Femur (tissue), 1 donor: ENCODE data around the gene SUPT16H.
"Not testable (repeated sequence)": the region's sequence is repeated elsewhere in the genome, so short reads cannot be mapped to it uniquely, and the experiment has no call there.

Experiments
- DNase-seq: peaks from one replicate; pipeline ENCODE4 v3.0.0-alpha.2; 2017

Gene SUPT16H

DNA sequence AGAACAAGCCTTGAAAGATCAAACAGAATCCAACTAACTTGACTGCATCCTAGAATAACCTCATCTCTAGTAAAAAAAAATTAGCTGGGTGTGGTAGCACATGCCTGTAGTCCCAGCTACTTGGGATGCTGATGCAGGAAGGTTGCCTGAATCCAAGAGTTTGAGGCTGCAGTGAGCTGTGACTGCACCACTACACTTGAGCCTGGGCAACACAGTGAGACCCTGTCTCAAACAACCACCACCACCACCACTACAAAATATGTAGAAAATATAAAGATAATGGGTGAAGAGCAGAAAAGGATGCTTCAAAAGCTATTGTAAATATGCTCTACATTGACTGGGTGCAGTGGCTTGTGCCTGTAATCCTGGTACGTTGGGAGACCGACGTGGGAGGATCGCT is 27.3 kb downstream of the SUPT16H start:
- DNase-seq = no peak

DNA sequence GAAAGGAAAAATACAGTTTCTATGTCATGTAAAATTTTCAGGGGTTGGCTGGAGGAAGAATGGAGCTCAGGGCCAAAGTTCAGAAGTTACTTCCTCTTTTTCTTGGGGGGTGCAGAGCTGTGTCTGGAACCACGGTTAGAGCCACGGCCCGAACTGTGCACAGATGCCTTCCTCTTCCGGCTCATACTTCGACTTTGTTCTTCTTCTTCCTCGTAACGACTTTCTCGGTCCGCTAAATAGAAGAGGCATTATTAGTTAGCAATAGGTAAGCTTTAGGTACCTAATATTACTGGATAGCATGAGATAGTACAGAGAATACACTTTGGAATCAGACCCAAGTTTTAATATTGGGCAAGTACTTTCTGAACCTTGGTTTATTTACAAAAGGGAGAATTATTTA is 31.2 kb downstream of the SUPT16H start:
- peak; percentile 29 for DNase-seq

DNA sequence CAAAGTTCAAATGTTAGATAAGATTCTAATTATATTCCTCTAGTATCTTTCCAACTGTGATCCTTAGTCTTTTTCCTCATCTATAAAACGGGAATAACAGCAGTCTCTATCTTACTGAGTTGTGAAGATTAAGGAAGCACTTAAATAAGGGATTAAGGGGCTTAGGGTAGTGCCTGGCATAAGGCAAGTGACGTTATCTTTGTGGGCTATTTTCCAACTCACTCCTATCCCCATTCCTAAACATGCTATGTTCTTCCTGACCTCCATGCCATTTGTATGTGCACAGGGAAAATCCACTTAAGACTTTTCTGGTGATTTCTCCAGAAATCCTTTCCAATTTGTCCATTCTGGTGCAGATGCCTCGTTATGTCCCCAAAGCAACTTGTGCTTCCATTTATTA is 33.3 kb downstream of the SUPT16H start:
- no peak for DNase-seq

DNA sequence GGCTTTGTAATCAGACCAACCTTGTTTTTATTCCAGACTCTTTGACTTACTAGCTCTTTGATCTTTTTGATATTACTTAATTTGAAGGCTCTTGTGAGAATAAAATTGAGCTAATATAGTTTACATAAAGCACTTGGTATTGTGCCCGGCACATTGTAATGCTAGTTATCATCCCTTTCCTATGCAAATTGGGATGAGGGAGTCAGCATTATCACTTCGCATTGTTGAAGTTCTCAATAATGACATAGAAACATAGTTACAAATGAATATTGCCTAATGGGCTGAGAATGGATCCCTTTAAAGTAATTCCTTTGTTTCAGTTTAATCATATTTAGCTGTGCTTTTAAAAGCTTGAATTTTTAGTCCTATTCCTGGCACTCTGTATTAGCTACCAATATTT is 36.6 kb downstream of the SUPT16H start:
- DNase-seq = no peak

- no peak for DNase-seq
Measured at GRCh38 chr14:21346532-21347135, 37.2 kb downstream of the SUPT16H start.

DNA sequence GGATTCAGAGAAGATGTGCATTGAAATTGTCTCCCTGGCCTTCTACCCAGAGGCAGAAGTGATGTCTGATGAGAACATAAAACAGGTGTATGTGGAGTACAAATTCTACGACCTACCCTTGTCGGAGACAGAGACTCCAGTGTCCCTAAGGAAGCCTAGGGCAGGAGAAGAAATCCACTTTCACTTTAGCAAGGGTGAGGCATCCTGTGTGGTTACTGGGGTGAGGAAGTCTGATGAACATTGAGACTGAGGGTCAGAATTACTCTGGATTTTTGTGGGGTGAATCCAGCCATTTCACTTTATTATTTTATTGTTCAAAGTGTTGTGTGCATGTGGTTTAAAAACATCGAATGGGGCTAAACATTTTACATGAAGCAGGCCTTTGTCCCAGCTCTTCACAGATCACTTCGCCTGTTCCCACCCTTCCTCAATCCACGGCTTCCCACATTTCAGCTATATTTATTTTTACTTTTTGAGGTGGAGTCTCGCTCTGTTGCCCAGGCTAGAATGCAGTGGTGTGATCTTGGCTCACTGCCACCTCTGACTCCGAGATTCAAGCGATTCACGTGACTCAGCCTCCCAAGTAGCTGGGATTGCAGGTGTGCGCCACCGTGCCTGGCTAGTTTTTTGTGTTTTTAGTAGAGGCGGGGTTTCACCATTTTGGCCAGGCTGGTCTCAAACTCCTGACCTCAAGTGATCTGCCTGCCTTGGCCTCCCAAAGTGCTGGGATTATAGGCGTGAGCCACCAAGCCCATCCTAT is 40.6 kb downstream of the SUPT16H start:
- DNase-seq = no peak

- DNase-seq = no peak
Measured at GRCh38 chr14:21334202-21334906, 49.5 kb downstream of the SUPT16H start.

DNA sequence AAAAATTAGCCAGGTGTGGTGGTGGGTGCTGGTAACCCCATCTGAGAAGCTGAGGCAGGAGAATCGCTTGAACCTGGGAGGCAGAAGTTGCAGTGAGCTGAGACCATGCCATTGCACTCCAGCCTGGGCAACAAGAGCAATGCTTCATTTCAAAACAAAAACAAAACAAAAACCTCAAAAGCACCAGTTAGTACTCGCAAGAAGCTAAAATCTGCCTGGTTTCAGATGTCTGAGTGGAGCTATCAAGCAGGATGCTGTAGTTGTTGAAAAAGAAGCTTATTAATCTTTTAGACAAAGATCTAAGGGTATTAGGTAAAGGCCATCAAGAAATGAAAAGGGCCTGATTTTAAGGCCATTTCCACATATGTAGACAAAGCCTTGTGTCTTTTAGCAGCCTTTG is 50.9 kb downstream of the SUPT16H start:
- DNase-seq = no peak

GRCh38 chr14:21326972-21327371 is 56.8 kb downstream of the SUPT16H start:
- no peak for DNase-seq

DNA sequence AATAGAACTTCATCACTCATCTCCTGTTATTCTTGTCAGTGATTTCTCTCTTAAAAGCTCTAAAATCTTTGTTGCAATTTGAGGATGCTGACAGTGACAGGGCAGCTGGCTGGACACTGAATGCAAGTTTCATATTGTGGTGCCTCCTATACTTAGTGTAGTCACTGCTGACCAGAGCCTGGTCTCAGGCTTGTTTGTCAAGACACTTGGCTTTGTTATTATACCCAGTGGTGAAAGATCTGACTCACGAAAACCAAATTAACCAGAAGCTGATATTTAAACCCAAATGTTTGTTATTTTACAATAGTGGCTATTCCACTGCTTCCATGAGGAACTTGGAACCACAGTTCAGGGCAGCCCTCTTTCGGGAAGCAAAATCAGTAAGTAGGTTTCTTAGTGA is 61.1 kb downstream of the SUPT16H start:
- no peak for DNase-seq

DNA sequence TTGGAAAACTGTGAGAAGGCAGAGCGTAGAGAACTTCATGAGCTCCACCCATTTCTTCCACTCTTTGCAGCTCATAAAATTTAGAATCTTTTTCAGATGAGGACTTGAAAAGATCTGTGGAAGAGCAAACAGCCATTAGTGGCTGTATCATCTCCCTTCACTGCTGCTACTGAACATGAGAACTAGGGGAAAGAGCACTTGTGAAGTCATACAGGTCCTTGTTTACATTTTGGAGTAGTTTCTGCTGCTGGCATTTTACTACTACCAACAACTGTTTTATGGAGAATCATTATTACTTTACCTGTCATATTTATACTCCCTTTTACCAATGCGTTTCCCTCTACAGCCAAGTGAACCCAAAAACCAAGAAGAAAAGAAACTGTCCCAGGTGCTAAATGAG is 62.9 kb downstream of the SUPT16H start:
- no peak for DNase-seq

GRCh38 chr14:21317398-21317797 is 66.4 kb downstream of the SUPT16H start:
- no peak for DNase-seq

GRCh38 chr14:21313512-21313911 is 70.3 kb downstream of the SUPT16H start:
- no peak for DNase-seq

GRCh38 chr14:21311614-21312013 is 72.2 kb downstream of the SUPT16H start:
- no peak for DNase-seq

GRCh38 chr14:21309956-21310355 is 73.9 kb downstream of the SUPT16H start:
- no peak for DNase-seq

DNA sequence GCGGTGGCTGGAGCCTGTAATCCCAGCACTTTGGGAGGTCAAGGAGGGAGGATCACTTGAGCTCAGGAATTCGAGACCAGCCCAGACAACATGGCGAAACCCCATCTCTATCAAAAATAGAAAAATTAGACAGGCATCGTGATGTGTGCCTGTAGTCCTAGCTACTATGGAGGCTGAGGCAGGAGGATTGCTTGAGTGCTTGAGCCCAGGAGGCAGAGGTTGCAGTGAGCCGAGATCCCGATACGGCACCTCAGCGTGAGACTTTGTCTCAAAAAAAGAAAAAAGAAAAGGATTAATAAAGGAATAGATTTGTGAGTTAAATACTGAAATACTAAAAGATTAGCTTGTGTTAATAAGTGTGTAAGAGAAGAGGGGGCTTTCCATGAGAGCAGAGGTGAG is 74.6 kb downstream of the SUPT16H start:
- DNase-seq = no peak

DNA sequence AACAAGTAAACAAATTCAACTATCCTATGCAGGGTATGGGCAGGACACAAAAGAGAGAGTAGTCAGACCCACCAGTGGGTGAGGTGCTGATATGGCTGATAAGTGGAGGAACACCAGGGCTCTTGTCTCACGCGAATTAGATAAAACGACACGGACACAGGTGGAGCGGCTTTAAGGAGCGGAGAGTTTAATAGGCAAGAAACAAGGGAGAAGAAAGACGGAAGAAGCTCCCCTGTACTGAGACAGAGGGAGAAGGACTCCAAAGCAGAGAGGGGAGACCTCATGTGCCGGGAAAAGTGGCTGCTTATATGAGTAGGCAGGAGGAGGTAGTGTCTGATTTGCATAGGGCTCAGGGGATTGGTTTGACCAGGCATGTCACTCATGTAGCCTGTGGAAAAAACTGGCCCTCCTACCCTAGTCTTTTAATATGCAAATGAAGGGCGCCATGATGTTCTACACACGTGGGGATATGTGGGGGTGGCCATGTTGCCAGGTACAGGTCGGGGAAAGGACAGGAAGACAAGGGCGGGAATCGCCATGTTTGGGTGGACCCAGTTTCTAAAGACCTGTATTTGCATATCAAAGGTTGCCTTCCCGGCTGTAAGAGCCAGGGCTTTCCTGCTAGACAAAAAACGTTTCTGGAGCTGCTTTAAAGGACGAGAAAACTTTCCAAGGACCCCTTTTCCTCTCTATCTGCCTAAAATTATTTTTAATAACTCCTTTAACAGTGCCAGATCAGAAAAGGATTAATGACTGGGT is 75.2 kb downstream of the SUPT16H start:
- peak; percentile 70 for DNase-seq

DNA sequence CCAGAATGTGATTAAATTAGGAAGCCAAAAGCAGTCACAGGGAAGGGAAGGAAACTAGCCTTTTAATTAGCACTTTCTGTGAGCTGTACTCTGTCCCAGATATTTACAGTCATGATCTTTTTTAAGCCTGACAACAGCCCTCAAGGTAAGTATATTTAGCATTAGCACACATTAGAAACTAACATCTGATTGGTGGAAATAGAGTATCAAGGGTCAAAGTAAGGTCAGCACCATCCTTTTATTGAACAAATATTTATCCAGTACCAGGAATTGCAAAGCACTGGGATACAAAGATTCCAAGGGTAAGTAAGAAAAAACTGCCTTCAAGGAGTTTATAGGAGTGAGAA is 75.7 kb downstream of the SUPT16H start:
- no peak for DNase-seq

DNA sequence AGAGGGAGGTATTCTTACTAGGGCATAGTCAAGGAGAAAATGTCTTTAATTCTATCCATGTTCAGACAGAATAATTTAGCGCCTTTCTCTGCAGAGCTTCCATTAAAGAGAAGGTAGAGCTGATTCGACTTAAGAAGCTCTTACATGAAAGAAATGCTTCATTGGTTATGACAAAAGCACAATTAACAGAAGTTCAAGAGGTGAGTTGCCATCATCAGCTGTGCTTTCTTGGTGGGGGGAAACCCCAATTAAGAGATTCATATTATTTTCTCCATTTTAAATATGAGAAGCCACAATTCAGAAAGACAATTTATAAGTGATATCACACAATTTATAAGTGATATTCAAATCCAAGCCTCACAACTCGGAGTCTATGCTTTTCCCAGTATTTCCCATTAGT is 76.2 kb downstream of the SUPT16H start:
- DNase-seq = no peak

GRCh38 chr14:21302836-21303140 is 81.0 kb downstream of the SUPT16H start:
- not testable (repeated sequence) for DNase-seq

- no peak for DNase-seq
Measured at GRCh38 chr14:21302013-21302835, 81.6 kb downstream of the SUPT16H start.
